Measurements from ENCODE around the gene DDX23. TPM values are rescaled to one million over a fixed set of nuclear protein-coding genes. Genes with fewer than 3 reads are reported as not detected.
"Not testable (repeated sequence)": the region's sequence is repeated elsewhere in the genome, so short reads cannot be mapped to it uniquely, and the experiment has no call there.

The DDX23 gene
- total RNA-seq (ENCODE audit: insufficient read depth, low replicate concordance), result 78.5 TPM

DNA sequence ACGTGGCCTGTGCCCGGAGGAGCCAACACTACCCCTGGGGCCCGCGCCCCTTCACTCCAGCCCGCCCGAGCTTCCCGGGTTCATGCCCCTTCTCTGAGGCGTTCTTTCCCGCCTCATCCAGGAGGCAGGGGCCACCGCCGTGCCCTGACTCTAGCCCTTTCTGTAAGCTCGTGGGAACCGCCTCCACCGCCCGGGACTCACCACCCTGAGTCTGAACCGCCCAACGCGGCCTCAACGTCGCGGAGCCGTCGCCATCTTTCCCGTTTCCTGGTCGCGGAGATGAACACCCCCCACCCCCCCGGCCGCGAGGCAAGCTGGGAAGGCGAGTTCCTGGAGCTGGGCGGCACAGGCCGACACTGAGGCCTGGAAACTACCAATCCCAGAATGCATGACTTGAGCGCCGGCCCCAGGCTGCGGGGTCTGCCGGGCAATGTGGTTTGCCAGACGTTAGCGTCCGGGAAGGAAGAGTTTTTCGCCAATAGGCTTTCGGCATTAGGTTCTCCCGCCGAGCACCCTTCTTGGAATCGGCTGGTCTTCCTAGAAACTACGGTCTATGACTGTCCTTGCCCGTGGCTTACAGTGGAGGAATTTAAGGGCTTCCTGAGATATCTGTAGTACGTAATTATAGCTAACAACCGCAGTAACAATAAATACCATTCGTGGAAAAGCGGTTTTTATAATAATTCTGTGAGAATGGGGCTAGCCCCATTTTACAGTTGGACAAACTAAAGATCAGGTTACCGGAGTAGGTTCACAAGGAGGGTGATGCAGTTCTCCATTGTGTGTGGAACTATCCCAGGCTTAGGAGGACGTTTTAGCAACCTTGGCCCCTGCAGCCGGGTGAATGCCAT lies at the start of gene DDX23:
Gene DDX23 (minus strand): TSS at position 281 of the 851 bp plus-strand sequence. CDS start 6,381 bp downstream, outside the sequence.
- DNase-seq (ENCODE audit: low spot score), result peak; percentile 99

DNA sequence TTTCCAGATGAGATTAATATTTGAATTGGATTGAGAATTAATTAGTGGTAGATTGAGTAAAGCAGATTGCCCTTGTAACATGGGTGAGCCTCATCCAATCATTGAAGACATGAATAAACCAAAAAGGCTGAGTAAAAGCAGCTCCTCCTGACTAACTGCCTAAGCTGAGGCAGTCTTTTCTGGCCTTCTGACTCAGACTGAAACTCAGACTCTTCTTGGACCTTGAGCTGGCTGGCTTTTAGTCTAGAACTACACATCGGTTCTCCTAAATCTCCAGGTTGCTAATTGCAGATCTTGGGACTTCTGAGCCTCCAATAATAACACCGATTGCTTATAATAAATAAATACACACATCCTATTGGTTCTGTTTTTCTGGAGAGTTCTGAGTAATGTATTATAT lies 49.3 kb upstream of the DDX23 start:
- no peak for DNase-seq (ENCODE audit: low spot score)

DNA sequence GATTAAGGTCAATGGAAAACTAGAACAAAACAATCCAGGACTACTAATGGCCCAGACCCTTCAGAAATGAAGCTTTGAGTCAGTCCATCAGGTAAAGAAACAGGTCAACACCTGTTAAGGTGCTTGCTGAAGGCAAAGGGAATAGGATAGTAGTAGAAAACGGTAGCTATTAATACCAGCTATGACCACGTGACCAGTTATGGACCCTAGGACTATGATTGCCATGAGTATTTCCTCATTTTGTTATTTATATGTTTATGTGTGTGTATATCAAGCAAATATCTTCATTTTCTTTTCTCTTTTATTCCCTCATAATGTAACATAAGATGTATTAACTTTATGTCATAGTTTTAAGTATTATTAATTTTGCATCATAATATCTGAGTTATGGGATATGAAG lies 47.7 kb upstream of the DDX23 start:
- DNase-seq (ENCODE audit: low spot score), result no peak

DNA sequence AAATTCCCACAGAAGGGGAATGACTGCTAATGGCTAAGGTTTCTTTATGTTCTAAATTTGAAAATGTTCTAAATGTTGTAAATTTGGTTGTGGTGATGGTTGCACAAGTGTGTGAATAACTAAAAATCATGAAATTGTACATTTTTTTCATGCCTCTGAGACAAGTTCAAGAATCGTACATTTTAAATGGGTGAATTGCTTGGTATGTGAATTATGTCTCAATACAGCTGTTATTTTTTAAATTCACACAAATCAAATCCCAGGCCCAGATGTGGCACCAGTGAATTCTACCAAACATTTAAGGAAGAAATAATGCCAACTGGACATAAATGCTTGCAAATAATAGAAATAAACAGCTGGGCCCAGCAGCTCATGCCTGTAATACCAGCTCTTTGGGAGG lies 42.3 kb upstream of the DDX23 start:
- no peak for DNase-seq (ENCODE audit: low spot score)

DNA sequence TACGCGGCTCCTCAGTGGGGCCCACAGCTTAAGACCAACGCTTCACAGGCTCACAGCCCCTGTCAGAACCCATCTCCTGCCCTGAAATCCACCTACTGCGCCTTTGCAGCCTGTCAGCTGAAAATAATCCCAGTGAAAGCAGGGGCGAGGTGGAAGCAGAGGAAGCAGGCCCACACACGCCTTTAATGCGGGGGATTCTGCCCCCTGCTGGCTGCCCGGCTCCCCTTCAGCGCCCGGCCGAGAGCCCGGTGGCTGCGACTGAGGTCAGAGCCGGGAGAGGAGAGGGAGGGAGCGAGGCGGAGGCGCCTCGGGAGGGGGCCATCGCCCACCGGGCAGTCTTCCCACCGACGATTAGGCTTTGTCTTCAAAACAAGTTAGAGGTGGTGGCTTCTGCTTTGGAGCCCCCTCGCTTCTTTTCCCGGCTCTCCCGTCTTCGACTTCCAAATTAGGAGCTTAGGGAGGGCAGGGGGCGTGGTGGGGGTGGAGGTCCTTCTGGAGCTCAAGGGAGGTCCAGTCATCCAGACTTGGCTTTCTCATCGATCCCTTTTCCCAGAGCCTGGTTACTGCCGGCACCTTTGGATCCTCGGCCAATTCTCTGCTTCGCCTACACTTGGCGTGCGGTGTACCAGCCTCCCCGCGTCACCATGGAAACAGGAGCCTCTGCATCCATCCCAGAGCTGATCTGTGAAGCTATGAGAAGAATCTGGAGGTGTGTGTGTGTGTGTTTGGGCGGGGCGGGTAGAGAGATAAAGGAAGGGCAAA lies 38.9 kb upstream of the DDX23 start:
- DNase-seq (ENCODE audit: low spot score), result peak; percentile 74

DNA sequence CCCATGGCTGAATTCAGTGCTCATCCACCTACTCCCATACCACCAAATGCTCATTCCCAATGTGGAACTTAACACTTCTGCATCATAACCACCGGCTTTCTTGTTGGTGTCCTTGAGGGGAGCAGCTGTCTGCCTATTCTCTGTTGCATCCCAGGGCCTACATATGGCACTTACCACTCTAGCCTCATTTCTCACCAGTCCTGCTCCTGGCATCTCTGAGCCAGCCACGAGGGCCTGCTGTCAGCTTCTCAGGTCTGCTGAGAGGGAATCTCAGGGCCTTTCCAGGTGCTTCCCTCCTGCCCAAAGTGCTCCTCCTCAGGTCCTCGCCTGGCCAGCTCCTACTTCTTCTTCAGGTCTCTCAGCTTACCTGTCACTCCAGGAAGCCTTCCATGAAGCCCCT lies 37.7 kb upstream of the DDX23 start:
- DNase-seq (ENCODE audit: low spot score), result no peak

DNA sequence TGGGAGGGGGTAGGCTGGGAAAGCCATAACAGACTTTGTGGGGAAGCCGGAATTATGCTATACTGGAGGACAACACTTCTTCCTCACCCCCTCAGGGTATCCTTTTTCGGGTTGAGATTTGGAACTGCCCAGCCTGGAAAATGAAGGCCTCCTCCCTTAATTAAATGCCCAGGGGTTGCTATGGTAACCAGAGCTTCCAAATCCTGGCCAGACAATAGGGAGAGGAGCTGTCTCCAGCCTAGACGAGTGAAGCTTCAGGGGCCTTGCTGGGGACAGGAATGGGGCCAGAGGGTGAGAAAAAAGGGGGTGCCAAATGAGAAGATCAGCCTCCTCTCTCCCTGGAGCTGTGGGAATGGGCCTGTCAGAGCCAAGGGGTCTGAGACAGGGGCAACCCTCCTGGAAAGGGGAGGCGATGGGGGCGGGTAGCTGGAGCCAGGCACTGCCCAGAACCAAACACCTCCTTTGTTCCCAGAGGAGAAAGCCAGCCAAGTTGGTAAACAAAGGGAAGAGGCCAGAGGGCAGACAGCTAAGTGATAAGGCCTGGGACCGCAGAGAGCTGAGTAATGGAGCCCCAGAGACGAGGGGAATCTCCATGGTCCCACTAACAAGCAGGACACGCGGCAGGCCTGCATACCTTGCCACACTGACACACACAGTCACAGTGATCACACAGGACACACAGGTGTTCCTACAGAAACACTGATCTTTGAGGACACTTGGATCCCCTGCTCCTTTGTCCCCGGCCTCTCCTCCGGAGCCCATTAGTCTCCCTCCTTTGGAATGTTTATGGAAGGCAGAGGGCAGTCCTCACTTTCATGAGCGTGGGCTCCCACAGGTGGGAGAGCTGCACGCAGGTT lies 31.6 kb upstream of the DDX23 start:
- peak; percentile 19 for DNase-seq (ENCODE audit: low spot score)

DNA sequence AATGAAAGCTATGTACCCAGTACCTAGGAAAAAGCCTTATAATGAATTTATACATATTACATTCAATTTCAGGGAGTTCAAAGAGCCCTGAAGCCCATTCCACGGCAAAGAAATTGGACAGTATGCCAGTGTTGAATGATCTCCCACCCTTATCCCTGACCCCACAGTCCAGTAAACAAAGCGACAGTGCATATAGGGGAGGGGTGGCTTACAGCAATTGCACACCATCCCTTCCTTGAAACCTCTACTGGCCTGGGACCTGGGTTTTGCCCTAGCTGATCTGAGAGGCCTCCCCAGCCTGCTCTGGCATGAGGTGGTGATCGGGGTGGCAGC lies 31.0 kb upstream of the DDX23 start:
- no peak for DNase-seq (ENCODE audit: low spot score)

DNA sequence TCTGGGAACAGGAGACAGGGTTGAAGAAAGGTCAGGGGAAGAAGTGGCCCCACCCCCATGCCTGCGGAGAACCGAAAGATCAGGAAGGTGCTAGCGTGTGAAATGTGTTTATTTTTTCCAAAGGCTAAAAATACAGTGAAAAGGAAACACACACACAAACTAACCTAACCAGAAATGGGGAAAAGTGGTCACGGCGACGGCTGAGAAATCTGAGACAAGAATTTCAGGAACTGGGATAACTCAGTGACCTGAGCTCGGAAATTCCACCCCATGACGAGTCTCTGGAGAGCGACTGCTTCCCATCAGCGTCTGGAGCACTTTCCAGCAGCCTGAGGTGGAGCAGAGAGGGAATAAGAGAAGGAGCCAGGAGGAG lies 30.3 kb upstream of the DDX23 start:
- peak; percentile 63 for DNase-seq (ENCODE audit: low spot score)

DNA sequence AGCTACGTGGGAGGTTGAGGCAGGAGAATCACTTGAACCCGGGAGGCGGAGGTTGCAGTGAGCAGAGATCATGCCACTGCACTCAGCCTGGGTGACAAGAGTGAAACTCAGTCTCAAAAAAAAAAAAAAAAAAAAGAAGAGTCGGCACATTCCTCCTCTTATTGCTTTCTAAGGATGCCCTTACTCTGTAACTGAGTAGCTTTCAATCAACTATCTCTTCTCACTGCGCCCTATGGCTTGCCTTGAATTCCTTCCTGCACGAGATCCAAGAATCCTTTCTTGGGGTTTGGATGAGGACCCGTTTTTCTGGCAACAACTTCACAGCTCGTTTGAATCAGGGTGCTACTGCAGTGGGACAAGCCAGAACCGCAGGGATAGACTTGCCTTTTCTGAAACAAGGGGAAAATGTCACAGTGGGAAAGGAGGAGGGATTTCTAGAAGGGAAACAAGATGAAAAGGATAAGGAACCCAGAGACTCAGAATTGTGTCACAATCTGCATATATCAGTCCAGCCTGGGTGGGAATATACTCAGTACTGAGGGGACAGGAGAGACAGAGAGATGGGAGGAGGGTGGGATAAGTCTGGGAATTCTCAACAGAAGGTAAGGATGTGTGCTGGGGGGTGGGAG lies 29.8 kb upstream of the DDX23 start:
- DNase-seq (ENCODE audit: low spot score), result peak; percentile 7

DNA sequence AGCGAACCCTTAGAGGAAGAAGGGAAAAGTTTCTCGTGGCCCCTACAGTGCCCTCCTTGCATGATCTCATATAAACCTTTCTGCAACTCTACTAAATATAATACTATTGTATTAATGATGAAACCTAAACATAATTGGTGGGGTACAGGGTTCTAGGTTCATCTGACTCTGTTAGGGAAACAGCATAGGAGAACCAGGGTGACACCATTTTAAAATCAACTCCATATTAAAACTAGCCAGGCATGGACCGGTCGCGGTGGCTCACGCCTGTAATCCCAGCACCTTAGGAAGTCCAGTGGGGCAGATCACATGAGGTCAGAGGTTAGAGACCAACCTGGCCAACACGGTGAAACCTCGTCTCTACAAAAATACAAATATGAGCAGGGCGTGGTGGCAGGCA lies 28.7 kb upstream of the DDX23 start:
- no peak for DNase-seq (ENCODE audit: low spot score)

DNA sequence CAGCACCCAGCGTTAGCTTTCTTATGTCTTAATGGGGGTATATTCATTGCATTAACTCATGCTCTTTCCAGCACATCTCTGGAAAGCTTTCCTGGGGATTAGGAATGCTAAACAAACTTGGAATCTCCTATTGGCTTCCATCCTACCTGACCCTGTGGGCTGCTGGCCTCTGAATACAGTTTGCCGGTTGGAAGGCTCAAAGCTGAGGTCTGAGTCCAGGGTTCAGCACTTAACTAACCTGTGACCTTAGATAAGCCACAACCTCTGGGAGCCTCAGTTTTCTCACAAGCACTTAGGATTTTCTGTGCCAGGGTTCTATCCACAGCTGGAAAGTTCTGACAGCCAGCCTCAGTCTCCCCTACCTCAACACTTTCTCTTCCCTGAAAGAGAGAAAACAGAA lies 26.6 kb upstream of the DDX23 start:
- no peak for DNase-seq (ENCODE audit: low spot score)

DNA sequence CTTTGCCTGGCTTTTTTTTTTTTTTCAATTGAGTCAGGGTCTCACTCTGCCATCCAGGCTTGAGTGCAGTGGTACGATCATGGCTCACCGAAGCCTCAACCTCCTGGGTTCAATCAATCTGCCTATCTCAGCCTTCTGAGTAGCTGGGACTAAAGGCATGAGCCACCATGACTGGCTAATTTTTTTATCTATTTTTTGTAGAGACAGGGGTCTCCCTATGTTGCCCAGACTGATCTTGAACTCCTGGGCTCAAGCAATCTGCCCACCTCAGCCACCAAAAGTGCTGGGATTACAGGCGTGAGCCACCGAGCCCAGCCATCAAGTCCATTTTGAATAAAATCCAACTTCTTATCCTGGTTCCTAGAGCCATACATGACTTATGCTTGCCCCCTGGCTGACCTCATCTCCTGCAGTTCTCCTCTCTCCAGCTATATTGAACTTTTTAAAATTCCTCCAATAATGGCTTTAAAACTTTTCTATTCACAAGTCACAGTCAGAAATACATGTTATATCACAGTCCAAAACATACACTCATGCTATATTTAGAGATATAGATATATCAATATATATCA lies 24.1 kb upstream of the DDX23 start:
- no peak for DNase-seq (ENCODE audit: low spot score)

DNA sequence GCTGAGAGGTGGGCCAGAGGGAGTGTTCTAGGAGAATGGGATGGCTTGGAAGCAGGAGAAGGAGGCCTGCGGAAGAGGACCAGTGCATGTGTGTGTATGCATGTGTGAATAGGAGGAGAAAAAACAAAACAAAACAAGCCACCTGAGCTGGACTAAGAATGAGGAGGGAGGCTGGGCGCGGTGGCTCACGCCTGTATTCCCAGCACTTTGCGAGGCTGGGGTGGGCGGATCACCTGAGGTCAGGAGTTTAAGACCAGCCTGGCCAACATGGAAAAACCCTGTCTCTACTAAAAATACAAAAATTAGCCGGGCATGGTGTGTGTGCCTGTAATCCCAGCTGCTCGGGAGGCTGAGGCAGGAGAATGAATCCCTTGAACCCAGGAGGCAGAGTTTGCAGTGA lies 21.6 kb upstream of the DDX23 start:
- DNase-seq (ENCODE audit: low spot score), result not testable (repeated sequence)

DNA sequence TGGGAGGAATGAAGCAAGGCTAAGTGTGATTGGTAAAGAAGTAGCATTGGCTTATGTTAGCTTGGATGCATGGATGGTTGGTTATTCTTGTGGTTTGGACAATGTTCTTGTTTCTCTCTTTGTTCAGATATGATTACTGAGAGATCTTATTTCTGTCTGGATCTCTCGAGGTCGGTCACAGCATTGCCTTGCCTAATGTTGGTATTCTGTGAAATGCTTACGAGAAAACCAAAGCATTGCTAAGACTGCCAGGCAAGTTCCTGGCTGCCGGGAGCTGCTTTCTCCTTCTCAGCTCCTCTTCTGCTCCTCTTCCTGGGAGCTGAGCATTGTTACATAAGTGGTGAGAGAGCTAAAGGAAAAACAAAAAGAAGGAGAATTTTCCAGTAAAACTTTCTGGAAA lies 21.1 kb upstream of the DDX23 start:
- DNase-seq (ENCODE audit: low spot score), result no peak

DNA sequence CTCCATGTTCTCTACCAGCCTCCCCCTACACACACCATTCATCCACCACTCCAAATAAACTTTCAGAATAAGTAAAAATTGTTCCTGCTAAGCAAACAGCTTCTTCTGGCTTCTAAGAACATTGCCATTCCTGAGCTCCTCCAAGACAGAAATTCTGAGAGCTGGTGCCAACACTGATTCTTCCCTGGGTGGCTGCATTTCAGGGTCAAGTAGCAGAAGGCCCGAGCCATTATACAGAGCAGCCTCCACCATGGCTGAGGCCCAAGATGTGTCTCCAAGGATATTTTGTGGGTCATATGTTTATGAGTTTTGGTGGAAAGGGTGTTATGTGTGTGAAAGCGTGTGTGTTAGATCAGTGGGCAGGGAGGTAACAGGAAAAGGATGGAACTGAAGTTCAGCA lies 17.2 kb upstream of the DDX23 start:
- no peak for DNase-seq (ENCODE audit: low spot score)

DNA sequence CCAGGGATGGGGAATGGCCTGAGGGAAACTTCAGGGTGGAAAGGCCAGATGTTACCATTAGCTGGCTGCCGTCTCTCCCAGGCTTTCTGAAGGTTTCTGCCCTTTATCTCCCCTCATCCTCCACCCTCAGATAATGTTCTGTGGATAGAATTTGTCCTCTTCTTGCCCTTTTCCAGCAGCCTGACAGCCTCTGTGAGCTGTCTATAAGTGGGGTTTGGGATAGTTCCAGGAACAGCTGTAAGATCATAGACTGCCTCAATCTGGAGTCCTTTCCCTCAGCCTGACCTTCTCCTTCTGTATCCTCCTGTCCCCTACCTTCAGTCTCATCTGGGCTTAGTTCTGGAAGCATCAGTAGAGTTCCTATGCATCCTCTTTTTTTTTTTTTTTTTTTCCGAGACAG lies 16.5 kb upstream of the DDX23 start:
- peak; percentile 85 for DNase-seq (ENCODE audit: low spot score)

DNA sequence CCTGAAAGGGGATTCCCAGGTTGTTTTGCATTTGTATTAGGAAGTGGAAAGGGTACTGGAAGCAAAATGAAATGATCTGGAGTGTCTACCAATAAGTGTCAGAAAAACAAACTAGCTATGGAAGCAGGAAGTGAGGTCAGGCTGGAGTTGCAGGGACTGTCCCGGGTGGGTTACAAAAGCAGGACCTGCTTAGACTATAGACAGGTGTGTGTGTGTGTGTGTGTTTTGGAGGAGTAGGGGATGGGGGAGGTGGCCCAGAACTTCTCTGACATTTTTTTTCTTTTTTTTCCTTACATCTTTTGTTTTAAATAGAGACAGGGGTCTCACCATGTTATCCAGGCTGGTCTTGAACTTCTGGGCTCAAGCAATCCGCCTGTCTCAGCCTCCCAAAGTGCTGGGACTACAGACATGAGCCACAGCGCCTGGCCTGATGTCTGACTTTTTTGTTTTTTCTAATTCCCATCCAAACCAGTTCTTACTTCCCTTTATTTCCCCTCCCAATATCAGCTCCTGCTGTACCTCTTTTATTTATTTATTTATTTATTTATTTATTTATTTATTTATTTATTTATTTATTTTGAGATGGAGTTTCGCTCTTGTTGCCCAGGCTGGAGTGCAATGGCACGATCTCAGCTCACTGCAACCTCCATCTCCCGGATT lies 14.2 kb upstream of the DDX23 start:
- DNase-seq (ENCODE audit: low spot score), result no peak

DNA sequence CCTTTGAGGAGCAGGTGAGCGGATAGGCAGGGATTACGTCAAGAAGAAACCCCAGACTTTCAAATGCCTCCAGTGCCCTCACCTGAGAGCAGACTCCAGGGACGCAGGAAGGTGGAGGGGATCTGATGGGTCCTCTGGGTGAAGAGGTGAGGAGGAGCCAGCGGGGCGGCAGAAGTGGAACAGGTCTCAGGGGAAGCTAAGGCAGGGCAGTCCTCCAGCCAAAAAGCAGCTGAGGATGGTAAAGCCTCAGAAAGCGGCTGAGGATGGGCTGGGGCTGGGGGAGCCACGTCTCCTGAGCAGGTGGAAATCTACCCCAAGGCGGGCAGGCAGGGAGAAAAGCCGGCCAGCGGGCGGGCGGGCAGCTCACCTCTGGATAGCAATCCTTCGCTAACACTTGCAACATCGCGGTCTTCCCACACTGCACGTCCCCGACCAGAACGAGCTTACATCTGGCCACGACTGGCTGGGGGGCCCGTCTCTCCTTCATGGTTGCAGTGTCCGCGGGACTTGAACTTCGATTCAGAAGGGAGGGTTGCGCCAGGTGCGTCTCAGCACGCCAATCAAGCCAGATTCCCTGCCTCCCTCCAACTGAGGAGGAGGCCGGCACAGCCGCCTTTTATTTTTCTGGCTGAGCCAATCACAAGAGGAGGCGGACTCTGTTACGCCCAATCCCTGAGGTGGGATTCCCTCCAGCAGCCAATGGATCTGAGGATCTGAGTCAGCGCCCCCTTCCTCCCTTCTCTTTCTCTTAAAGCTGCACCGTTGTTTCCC lies 13.5 kb upstream of the DDX23 start, which contains the start of gene RND1:
Gene RND1 (minus strand): TSS at position 590 of the 771 bp plus-strand sequence. CDS start 103 bp downstream, at position 487.
- peak; percentile 95 for DNase-seq (ENCODE audit: low spot score)

DNA sequence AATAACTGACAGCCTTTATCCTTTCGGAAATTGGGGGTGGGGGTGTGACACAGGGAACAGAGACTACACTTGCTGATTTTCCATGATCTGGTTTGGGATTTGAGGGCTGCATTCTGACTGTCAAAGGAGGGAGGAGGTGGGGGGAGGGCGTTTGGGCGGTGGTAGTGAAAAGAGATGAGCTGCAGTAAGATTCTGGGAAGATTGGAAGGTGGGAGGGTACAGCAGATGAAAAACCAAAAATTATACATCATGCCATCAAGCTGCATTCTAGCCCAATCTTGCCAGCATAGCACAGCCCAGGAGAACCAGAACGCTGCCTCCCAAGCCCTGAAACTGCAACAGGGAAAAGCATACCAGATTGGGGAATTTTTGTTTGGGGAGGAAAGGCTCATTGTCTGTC lies 11.3 kb upstream of the DDX23 start:
- DNase-seq (ENCODE audit: low spot score), result no peak

All from umbilical cord (tissue), 2 donors.